CD8-positive, alpha-beta memory T cell (primary cell): ENCODE results near the gene CORO1C. TPM values are rescaled to one million over a fixed set of nuclear protein-coding genes. Genes with fewer than 3 reads are reported as not detected.
"Not testable (repeated sequence)": the region's sequence is repeated elsewhere in the genome, so short reads cannot be mapped to it uniquely, and the experiment has no call there.

Experiments
- CTCF ChIA-PET: fragments of 350-600 bp; sonication (Branson Sonifier 250); formaldehyde crosslinking; loops from one replicate; lab custom pipeline; 2021; ENCODE audit warnings: antibody characterized with exemption; lab: Charles Lee
- POLR2A ChIA-PET: fragments of 350-600 bp; sonication (Branson Sonifier 250); formaldehyde crosslinking; loops from one replicate; lab custom pipeline; 2021; ENCODE audit warnings: antibody characterized with exemption; lab: Charles Lee
- DNase-seq, 5 donors: peaks; one replicate each; pipeline versions ENCODE4 v3.0.0 to v3.0.0-alpha.2; 2020 to 2022; ENCODE audit warnings: mixed read lengths in 1 of 5
- H3K27ac ChIP-seq: one replicate; pipeline ENCODE4 v1.7.0; 2013; ENCODE audit warnings: low read depth, mild to moderate bottlenecking, low read length, moderate library complexity
- H3K27me3 ChIP-seq: 2 replicates; pipeline ENCODE4 v1.7.0; 2013; ENCODE audit warnings: low read length, mild to moderate bottlenecking; ENCODE audit not compliant: insufficient read depth, poor library complexity, severe bottlenecking
- H3K36me3 ChIP-seq: 2 replicates; pipeline ENCODE4 v1.7.0; 2013; ENCODE audit warnings: mild to moderate bottlenecking, low read length, moderate library complexity; ENCODE audit not compliant: insufficient read depth
- H3K4me1 ChIP-seq: 2 replicates; pipeline ENCODE4 v1.7.0; 2013; ENCODE audit warnings: mild to moderate bottlenecking, low read length, moderate library complexity; ENCODE audit not compliant: insufficient read depth
- H3K4me3 ChIP-seq: 2 replicates; pipeline ENCODE4 v1.7.0; 2013; ENCODE audit warnings: mild to moderate bottlenecking, low read length
- H3K9me3 ChIP-seq: 2 replicates; pipeline ENCODE4 v1.7.0; 2013; ENCODE audit warnings: mild to moderate bottlenecking, low read length
- H3K27ac Mint-ChIP-seq, 8 donors: one replicate each; pipeline ENCODE4 v1.8.0; 2020 to 2021; ENCODE audit warnings: mixed read lengths in 8 of 8, mild to moderate bottlenecking in 6 of 8, inconsistent platforms in 3 of 8, moderate library complexity in 3 of 8
- H3K27me3 Mint-ChIP-seq, 2 donors: one replicate each; pipeline ENCODE4 v1.8.0; 2020 to 2021; ENCODE audit warnings: mixed read lengths in 2 of 2, mild to moderate bottlenecking in 1 of 2, moderate library complexity in 1 of 2
- H3K36me3 Mint-ChIP-seq, 3 donors: one replicate each; pipeline ENCODE4 v1.8.0; 2020 to 2021; ENCODE audit warnings: mixed read lengths in 3 of 3, inconsistent platforms in 1 of 3, mild to moderate bottlenecking in 1 of 3
- H3K4me1 Mint-ChIP-seq, 3 donors: one replicate each; pipeline ENCODE4 v1.8.0; 2020 to 2021; ENCODE audit warnings: mixed read lengths in 3 of 3, inconsistent platforms in 1 of 3, mild to moderate bottlenecking in 1 of 3
- H3K4me3 Mint-ChIP-seq, 7 donors: one replicate each; pipeline ENCODE4 v1.8.0; 2020 to 2021; ENCODE audit warnings: mixed read lengths in 7 of 7, mild to moderate bottlenecking in 6 of 7, moderate library complexity in 4 of 7, inconsistent platforms in 2 of 7
- H3K9me3 Mint-ChIP-seq, 5 donors: one replicate each; pipeline ENCODE4 v1.8.0; 2020 to 2022; ENCODE audit warnings: mixed read lengths in 5 of 5, mild to moderate bottlenecking in 3 of 5, moderate library complexity in 2 of 5, inconsistent platforms in 1 of 5
- polyA plus RNA-seq: library from polyadenylated mRNA; unstranded; fragments of 300-500 nt; fragmentation: Illumina TruSeq; gene quantifications from one replicate; pipeline ENCODE4 v1.2.3, GENCODE V29; 2021
- total RNA-seq, 2 experiments: library from RNA; stranded (reverse); gene quantifications; one replicate each; pipeline ENCODE4 v1.2.3, GENCODE V29; 2021

CORO1C gene
- total and polyA plus RNA-seq, 3 experiments from 2014 or later: 10.5 to 49.1 (median 45.8) TPM

GRCh38 chr12:108667349-108667748 lies 64.0 kb downstream of the CORO1C start:
- Histone ChIP-seq H3K9me3 (no peaks in the 10 kb centered on the region), H3K4me1 (peaks cover 7% of the 10 kb centered on the region), H3K27ac (no peak overlapping the region), H3K4me3 (no peak overlapping the region), H3K27me3 (no peaks in the 10 kb centered on the region), H3K36me3 (no peaks in the 10 kb centered on the region)
- no peak overlapping the region for H3K27ac Mint-ChIP-seq
- CTCF ChIA-PET: interaction anchor here (1.3 to 6.4 kb wide), 3 partner anchors 32 to 283 kb away, joined by 3 to 174 read pairs (median 4); no protein-coding TSS in a partner anchor
- POLR2A ChIA-PET: no interaction called here
- H3K27me3 Mint-ChIP-seq: no peaks in the 10 kb centered on the region
- no peaks in the 10 kb centered on the region for H3K9me3 Mint-ChIP-seq
- H3K4me1 Mint-ChIP-seq: peaks cover 6 to 14% (median 11%) of the 10 kb centered on the region in 3 donors
- no peak overlapping the region for H3K4me3 Mint-ChIP-seq
- H3K36me3 Mint-ChIP-seq: peaks cover 0 to 2% (median 0%) of the 10 kb centered on the region in 3 donors
- DNase-seq: no peak

GRCh38 chr12:108666401-108666881 lies 64.9 kb downstream of the CORO1C start:
- Mint-ChIP-seq H3K36me3 (peaks cover 0 to 2% (median 0%) of the 10 kb centered on the region in 3 donors), H3K4me3 (no peak overlapping the region), H3K9me3 (no peaks in the 10 kb centered on the region), H3K27me3 (no peaks in the 10 kb centered on the region), H3K27ac (no peak overlapping the region), H3K4me1 (peaks cover 6 to 14% (median 11%) of the 10 kb centered on the region in 3 donors)
- ChIA-PET CTCF (interaction anchor here (0.7 to 6.4 kb wide), 7 partner anchors 19 to 284 kb away, joined by 3 to 174 read pairs (median 4); no protein-coding TSS in a partner anchor), POLR2A (no interaction called here)
- Histone ChIP-seq H3K36me3 (no peaks in the 10 kb centered on the region), H3K4me1 (peaks cover 7% of the 10 kb centered on the region), H3K4me3 (no peak overlapping the region), H3K9me3 (no peaks in the 10 kb centered on the region), H3K27ac (no peak overlapping the region), H3K27me3 (no peaks in the 10 kb centered on the region)
- DNase-seq: no peak

- peaks cover 6 to 14% (median 11%) of the 10 kb centered on the region in 3 donors for H3K4me1 Mint-ChIP-seq
- POLR2A ChIA-PET: no interaction called here
Measured at GRCh38 chr12:108665608-108666202, 65.6 kb downstream of the CORO1C start.

GRCh38 chr12:108664338-108665258 lies 66.7 kb downstream of the CORO1C start:
- CTCF ChIA-PET: interaction anchor here (0.6 to 6.4 kb wide), 48 partner anchors 12 to 822 kb away, joined by 3 to 174 read pairs (median 4); partner anchors contain the start of genes ALKBH2, ISCU and SELPLG
- Histone ChIP-seq H3K27me3 (no peaks in the 10 kb centered on the region), H3K4me3 (no peak overlapping the region), H3K4me1 (peaks cover 7% of the 10 kb centered on the region), H3K36me3 (no peaks in the 10 kb centered on the region), H3K9me3 (no peaks in the 10 kb centered on the region), H3K27ac (no peak overlapping the region)
- peak overlapping the region; percentile 49 to 95 (median 88) for H3K27ac Mint-ChIP-seq
- peaks cover 6 to 14% (median 11%) of the 10 kb centered on the region in 3 donors for H3K4me1 Mint-ChIP-seq
- no peaks in the 10 kb centered on the region for H3K36me3 Mint-ChIP-seq
- DNase-seq: peak; percentile 61 to 86 (median 71)
- peak overlapping the region in 1 of 7 donors; percentile 45 for H3K4me3 Mint-ChIP-seq
- POLR2A ChIA-PET: interaction anchor here (0.6 to 1.9 kb wide), 6 partner anchors 24 to 140 kb away, joined by 3 to 6 read pairs (median 3); no protein-coding TSS in a partner anchor
- no peaks in the 10 kb centered on the region for H3K27me3 Mint-ChIP-seq
- no peaks in the 10 kb centered on the region for H3K9me3 Mint-ChIP-seq

More at GRCh38 chr12:108665608-108666202, 65.6 kb downstream of the CORO1C start:
- DNase-seq: no peak
- Histone ChIP-seq H3K36me3 (no peaks in the 10 kb centered on the region), H3K27ac (no peak overlapping the region), H3K9me3 (no peaks in the 10 kb centered on the region), H3K4me1 (peaks cover 7% of the 10 kb centered on the region), H3K4me3 (no peak overlapping the region), H3K27me3 (no peaks in the 10 kb centered on the region)
- Mint-ChIP-seq H3K27me3 (no peaks in the 10 kb centered on the region), H3K27ac (no peak overlapping the region), H3K9me3 (no peaks in the 10 kb centered on the region), H3K4me3 (no peak overlapping the region), H3K36me3 (no peaks in the 10 kb centered on the region)
- CTCF ChIA-PET: interaction anchor here (0.6 to 6.4 kb wide), 34 partner anchors 20 to 430 kb away, joined by 3 to 174 read pairs (median 6); partner anchors contain the start of genes ALKBH2 and ISCU

GRCh38 chr12:108663324-108664015 lies 67.8 kb downstream of the CORO1C start:
- Mint-ChIP-seq H3K27ac (peak overlapping the region in 7 of 8 donors; percentile 11 to 95 (median 55)), H3K27me3 (no peaks in the 10 kb centered on the region), H3K4me1 (peaks cover 6 to 14% (median 11%) of the 10 kb centered on the region in 3 donors), H3K36me3 (peaks cover 0 to 3% (median 0%) of the 10 kb centered on the region in 3 donors), H3K4me3 (no peak overlapping the region), H3K9me3 (no peaks in the 10 kb centered on the region)
- H3K36me3 ChIP-seq: peaks cover 2% of the 10 kb centered on the region
- no peak overlapping the region for H3K27ac ChIP-seq
- ChIA-PET POLR2A (interaction anchor here (0.6 to 1.9 kb wide), 4 partner anchors 28 to 1825 kb away, joined by 3 to 6 read pairs (median 4); no protein-coding TSS in a partner anchor), CTCF (interaction anchor here (0.9 to 6.4 kb wide), 20 partner anchors 18 to 432 kb away, joined by 3 to 174 read pairs (median 8); partner anchors contain the start of genes ALKBH2 and SELPLG)
- no peak for DNase-seq
- H3K27me3 ChIP-seq: no peaks in the 10 kb centered on the region
- H3K4me3 ChIP-seq: no peak overlapping the region
- H3K4me1 ChIP-seq: peaks cover 7% of the 10 kb centered on the region
- H3K9me3 ChIP-seq: no peaks in the 10 kb centered on the region

- H3K27me3 ChIP-seq, H3K4me3 ChIP-seq, DNase-seq, H3K36me3 ChIP-seq, H3K9me3 Mint-ChIP-seq, H3K9me3 ChIP-seq, H3K4me3 Mint-ChIP-seq, H3K27ac ChIP-seq, H3K4me1 ChIP-seq, POLR2A ChIA-PET, H3K27ac Mint-ChIP-seq, H3K27me3 Mint-ChIP-seq, H3K4me1 Mint-ChIP-seq: not testable (repeated sequence)
- H3K36me3 Mint-ChIP-seq: peaks cover 0 to 12% (median 3%) of the 10 kb centered on the region in 3 donors
- CTCF ChIA-PET: interaction anchor here (1.4 to 1.7 kb wide), 2 partner anchors 40 to 146 kb away, joined by 5 to 8 read pairs; no protein-coding TSS in a partner anchor
Measured at GRCh38 chr12:108658115-108658514, 73.2 kb downstream of the CORO1C start.

- ChIA-PET POLR2A (no interaction called here), CTCF (interaction anchor here (1.7 kb wide), 1 partner anchor 147 kb away, joined by 8 read pairs; no protein-coding TSS in a partner anchor)
- Mint-ChIP-seq H3K27me3 (peaks cover 0 to 3% of the 10 kb centered on the region in 2 donors), H3K27ac (no peak overlapping the region), H3K36me3 (peaks cover 0 to 12% (median 3%) of the 10 kb centered on the region in 3 donors), H3K9me3 (no peaks in the 10 kb centered on the region), H3K4me3 (no peak overlapping the region), H3K4me1 (no peaks in the 10 kb centered on the region)
- Histone ChIP-seq H3K27me3 (no peaks in the 10 kb centered on the region), H3K27ac (no peak overlapping the region), H3K36me3 (peaks cover 4% of the 10 kb centered on the region), H3K4me1 (no peaks in the 10 kb centered on the region), H3K9me3 (no peaks in the 10 kb centered on the region), H3K4me3 (no peak overlapping the region)
- DNase-seq: no peak
Measured at GRCh38 chr12:108657130-108657745, 74.1 kb downstream of the CORO1C start.
